ENCODE measurements around the gene PHF21A.

Gene PHF21A

GRCh38 chr11:45897556-45897955 is 223.7 kb downstream of the PHF21A start:
- DNase-seq: no peak

GRCh38 chr11:45896422-45896984 is 224.8 kb downstream of the PHF21A start:
- DNase-seq: peak; percentile 84

GRCh38 chr11:45895553-45896259 is 225.5 kb downstream of the PHF21A start:
- no peak for DNase-seq

- DNase-seq: no peak
These were observed 226.6 kb downstream of the PHF21A start for GRCh38 chr11:45894555-45895247.

GRCh38 chr11:45892856-45893255 is 228.4 kb downstream of the PHF21A start:
- no peak for DNase-seq

- DNase-seq: no peak
These were observed 230.2 kb downstream of the PHF21A start for GRCh38 chr11:45890886-45891550.

- DNase-seq: no peak
These were observed 231.3 kb downstream of the PHF21A start for GRCh38 chr11:45889966-45890365.

GRCh38 chr11:45889555-45889954 is 231.7 kb downstream of the PHF21A start:
- DNase-seq: no peak

- DNase-seq: no peak
These were observed 233.7 kb downstream of the PHF21A start for GRCh38 chr11:45887587-45887986.

- no peak for DNase-seq
These were observed 234.3 kb downstream of the PHF21A start for GRCh38 chr11:45886816-45887520.

GRCh38 chr11:45885921-45886721 is 235.1 kb downstream of the PHF21A start:
- DNase-seq: peak; percentile 61

- DNase-seq: peak; percentile 68
These were observed 235.9 kb downstream of the PHF21A start, which contains the start of gene MAPK8IP1 for GRCh38 chr11:45885274-45885920. Gene MAPK8IP1 (plus strand): TSS chr11:45885651. CDS start chr11:45885821, 170 bp downstream.

GRCh38 chr11:45884596-45885185 is 236.6 kb downstream of the PHF21A start:
- DNase-seq: no peak
